Liver (tissue), 9 donors: ENCODE data around the gene MKRN3. TPM values are rescaled to one million over a fixed set of nuclear protein-coding genes. Genes with fewer than 3 reads are reported as not detected.

Experiments used
- DNase-seq: peaks from one replicate; pipeline ENCODE4 v3.0.0-alpha.2; 2017; ENCODE audit warnings: low spot score
- H3K27ac ChIP-seq, 2 donors: one replicate each; pipeline ENCODE4 v1.7.0; 2013; ENCODE audit warnings: inconsistent platforms in 2 of 2, low read length in 2 of 2, control low read depth in 1 of 2, low read depth in 1 of 2, mild to moderate bottlenecking in 1 of 2
- H3K27me3 ChIP-seq, 4 donors: one replicate each; pipeline versions ENCODE4 v1.6.1 to v1.7.0; 2013; ENCODE audit warnings: low read length in 3 of 4, inconsistent platforms in 1 of 4, mild to moderate bottlenecking in 1 of 4, moderate library complexity in 1 of 4; ENCODE audit not compliant: control insufficient read depth in 4 of 4, insufficient read depth in 4 of 4
- H3K36me3 ChIP-seq, 4 donors: one replicate each; pipeline versions ENCODE4 v1.6.1 to v1.7.0; 2013; ENCODE audit warnings: low read length in 3 of 4, mild to moderate bottlenecking in 3 of 4, low read depth in 1 of 4, moderate library complexity in 1 of 4; ENCODE audit not compliant: control insufficient read depth in 4 of 4, insufficient read depth in 3 of 4
- H3K4me1 ChIP-seq, 4 donors: one replicate each; pipeline versions ENCODE4 v1.6.1 to v1.7.0; 2013; ENCODE audit warnings: low read length in 3 of 4, mild to moderate bottlenecking in 3 of 4, moderate library complexity in 1 of 4; ENCODE audit not compliant: control insufficient read depth in 4 of 4, insufficient read depth in 4 of 4
- H3K4me3 ChIP-seq, 3 donors: one replicate each; pipeline versions ENCODE4 v1.6.1 to v1.7.0; 2013; ENCODE audit warnings: low read length in 3 of 3, control low read depth in 1 of 3, low read depth in 1 of 3, mild to moderate bottlenecking in 1 of 3
- H3K9ac ChIP-seq, 2 donors: one replicate each; pipeline ENCODE4 v1.7.0; 2013; ENCODE audit warnings: low read length in 2 of 2, mild to moderate bottlenecking in 2 of 2, moderate library complexity in 2 of 2, control low read depth in 1 of 2, low read depth in 1 of 2
- H3K9me3 ChIP-seq, 4 donors: one replicate each; pipeline versions ENCODE4 v1.6.1 to v1.7.0; 2013; ENCODE audit warnings: low read length in 3 of 4; ENCODE audit not compliant: control insufficient read depth in 4 of 4
- EGR1 ChIP-seq, 2 donors: IDR thresholded peaks; 2 replicates each; pipeline ENCODE4 v1.6.1; 2016 to 2018; ENCODE audit warnings: antibody characterized with exemption in 2 of 2, low read depth in 2 of 2
- FOXA2 ChIP-seq: IDR thresholded peaks from 2 replicates; pipeline ENCODE4 v1.6.1; 2016; ENCODE audit warnings: antibody characterized with exemption
- GABPA ChIP-seq, 2 donors: IDR thresholded peaks in 1 of 2; conservative IDR thresholded peaks in 1 of 2; 2 replicates each; pipeline ENCODE4 v1.6.1; 2016; ENCODE audit warnings: antibody characterized with exemption in 2 of 2, mild to moderate bottlenecking in 1 of 2, moderate library complexity in 1 of 2
- HNF4G ChIP-seq: IDR thresholded peaks from 2 replicates; pipeline ENCODE4 v1.6.1; 2016; ENCODE audit warnings: antibody characterized with exemption
- NR2F2 ChIP-seq: IDR thresholded peaks from 2 replicates; pipeline ENCODE4 v1.6.1; 2016; ENCODE audit warnings: antibody characterized with exemption
- RAD21 ChIP-seq, 2 donors: IDR thresholded peaks; 2 replicates each; pipeline ENCODE4 v1.6.1; 2016; ENCODE audit warnings: antibody characterized with exemption in 2 of 2, mild to moderate bottlenecking in 2 of 2
- SP1 ChIP-seq: IDR thresholded peaks from 2 replicates; pipeline ENCODE4 v1.6.1; 2018; ENCODE audit warnings: antibody characterized with exemption, mild to moderate bottlenecking
- TAF1 ChIP-seq: conservative IDR thresholded peaks from 2 replicates; pipeline ENCODE4 v1.6.1; 2016; ENCODE audit warnings: antibody characterized with exemption, mild to moderate bottlenecking
- YY1 ChIP-seq: IDR thresholded peaks from 2 replicates; pipeline ENCODE4 v1.6.1; 2016; ENCODE audit warnings: antibody characterized with exemption, mild to moderate bottlenecking
- WGBS: extraction: QIAGEN DNeasy Blood & Tissue Kit; methylation state at CpG from one replicate; pipeline ENCODE4 v1.1.7; 2013; 5-methylcytosine and 5-hydroxymethylcytosine counted together
- polyA plus RNA-seq, 2 donors: library from polyadenylated mRNA; stranded (reverse) in 1 of 2; unstranded in 1 of 2; fragments of 200-250 nt in 1 of 2; fragments of >200 nt in 1 of 2; fragmentation: Nextera tagmentation in 1 of 2; extraction: Ambion mirVana in 1 of 2; gene quantifications; one replicate each; pipeline versions ENCODE4 v1.2.1 to v1.2.3, GENCODE V29; 2013 to 2015
- total RNA-seq, 2 donors: library from RNA; depleted of rRNA; stranded (reverse); fragments of >200 nt; gene quantifications; one replicate each; pipeline ENCODE4 v1.2.3, GENCODE V29; 2014
- TF ChIP-seq, protein P1 (sequence below): fragments of 150-350 bp; IDR thresholded peaks from 2 replicates; pipeline ENCODE4 v1.5.1; 2017; ENCODE audit warnings: improper control_type of control experiment, low read depth, low read length; ENCODE audit not compliant: missing input control
- TF ChIP-seq, protein P2 (sequence below): IDR thresholded peaks from 2 replicates; pipeline ENCODE4 v1.6.1; 2016; ENCODE audit warnings: antibody characterized with exemption, mild to moderate bottlenecking
- TF ChIP-seq, protein P3 (sequence below): IDR thresholded peaks from 2 replicates; pipeline ENCODE4 v1.6.1; 2016; ENCODE audit warnings: antibody characterized with exemption
- donor health status: healthy.
- donor health status: healthy.
- donor health status: healthy.
- donor health status: healthy.
- donor health status: healthy.

The MKRN3 gene
- total RNA-seq = under 1 TPM in 1 of 2 donors, not detected in 1; 0.59 TPM
- not detected for polyA plus RNA-seq

DNA sequence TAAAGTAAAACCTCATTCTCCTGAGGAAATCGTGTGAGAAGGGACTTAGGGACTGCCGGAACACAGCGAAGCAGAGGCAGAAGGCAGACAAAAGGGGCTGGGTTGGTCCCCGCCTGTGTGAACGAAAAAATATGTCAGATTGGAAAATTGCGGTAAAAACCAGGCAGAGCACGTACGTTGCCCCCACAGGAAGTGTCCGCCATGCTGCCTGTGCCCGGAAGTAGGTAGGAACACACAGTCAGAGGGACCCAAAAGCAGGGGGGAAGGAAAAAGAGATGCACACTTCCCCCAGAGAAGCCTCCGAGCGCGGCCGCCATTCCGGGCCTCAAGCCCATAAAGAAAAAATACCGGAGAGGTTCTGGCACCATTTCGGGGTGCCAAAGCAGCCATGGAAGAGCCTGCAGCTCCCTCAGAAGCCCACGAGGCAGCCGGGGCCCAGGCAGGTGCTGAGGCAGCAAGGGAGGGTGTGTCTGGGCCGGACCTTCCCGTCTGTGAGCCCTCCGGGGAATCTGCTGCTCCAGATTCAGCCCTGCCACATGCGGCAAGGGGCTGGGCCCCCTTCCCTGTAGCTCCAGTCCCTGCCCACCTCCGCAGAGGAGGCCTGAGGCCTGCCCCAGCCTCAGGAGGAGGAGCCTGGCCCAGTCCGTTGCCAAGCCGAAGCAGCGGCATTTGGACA is at the start of gene MKRN3:
Gene MKRN3 (plus strand): TSS at position 280 of the 676 bp plus-strand sequence. CDS start 109 bp downstream, at position 389.
- Histone ChIP-seq H3K9ac (no peak within 1 kb of the TSS), H3K36me3 (no peaks in the 10 kb centered on the region), H3K4me1 (no peaks in the 10 kb centered on the region), H3K27ac (no peak within 1 kb of the TSS), H3K4me3 (peak within 1 kb of the TSS in 1 of 3 donors; percentile 11), H3K27me3 (peaks cover 0 to 6% (median 3%) of the 10 kb centered on the region in 4 donors), H3K9me3 (peaks cover 0 to 5% (median 2%) of the 10 kb centered on the region in 4 donors)
- TF ChIP-seq GABPA (IDR thresholded peaks at IDR 0.05 in 1 of 2, conservative IDR thresholded peaks at IDR 0.05 in 1 of 2) (peak; percentile 69 to 75), NR2F2 (no peak), RAD21 (IDR thresholded peaks at IDR 0.05) (no peak), TAF1 (no peak), FOXA2 (no peak), HNF4G (no peak), EGR1 (IDR thresholded peaks at IDR 0.05; ENCODE audit: low read depth in 2 of 2) (no peak), YY1 (no peak)
- TF ChIP-seq, protein P1, sequence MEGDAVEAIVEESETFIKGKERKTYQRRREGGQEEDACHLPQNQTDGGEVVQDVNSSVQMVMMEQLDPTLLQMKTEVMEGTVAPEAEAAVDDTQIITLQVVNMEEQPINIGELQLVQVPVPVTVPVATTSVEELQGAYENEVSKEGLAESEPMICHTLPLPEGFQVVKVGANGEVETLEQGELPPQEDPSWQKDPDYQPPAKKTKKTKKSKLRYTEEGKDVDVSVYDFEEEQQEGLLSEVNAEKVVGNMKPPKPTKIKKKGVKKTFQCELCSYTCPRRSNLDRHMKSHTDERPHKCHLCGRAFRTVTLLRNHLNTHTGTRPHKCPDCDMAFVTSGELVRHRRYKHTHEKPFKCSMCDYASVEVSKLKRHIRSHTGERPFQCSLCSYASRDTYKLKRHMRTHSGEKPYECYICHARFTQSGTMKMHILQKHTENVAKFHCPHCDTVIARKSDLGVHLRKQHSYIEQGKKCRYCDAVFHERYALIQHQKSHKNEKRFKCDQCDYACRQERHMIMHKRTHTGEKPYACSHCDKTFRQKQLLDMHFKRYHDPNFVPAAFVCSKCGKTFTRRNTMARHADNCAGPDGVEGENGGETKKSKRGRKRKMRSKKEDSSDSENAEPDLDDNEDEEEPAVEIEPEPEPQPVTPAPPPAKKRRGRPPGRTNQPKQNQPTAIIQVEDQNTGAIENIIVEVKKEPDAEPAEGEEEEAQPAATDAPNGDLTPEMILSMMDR = no peak
- DNase-seq = no peak
- WGBS = 81% methylated on average over 27 of the region's 27 CpGs

DNA sequence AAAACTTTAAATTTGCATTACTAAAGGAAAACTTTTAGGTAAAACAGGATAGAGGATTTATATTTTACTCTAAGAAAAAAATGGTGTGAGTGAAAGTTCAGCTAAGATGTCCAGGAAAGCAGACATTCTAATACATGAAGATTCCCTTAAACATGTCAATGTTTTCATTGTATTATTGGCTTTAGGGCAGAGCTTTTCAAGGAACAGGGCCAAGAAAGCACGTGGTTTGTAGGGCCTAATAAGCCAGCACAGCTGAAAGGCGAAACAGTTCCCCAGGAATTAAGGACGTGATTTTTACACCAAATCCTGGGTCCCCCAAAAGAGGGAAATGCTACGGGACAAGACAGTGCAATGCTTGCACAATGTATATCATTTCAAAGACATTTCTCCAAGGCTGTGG is 48.6 kb upstream of the MKRN3 start:
- H3K4me3 ChIP-seq = no peak overlapping the region
- 73% methylated on average over 4 of the region's 4 CpGs for WGBS
- no peaks in the 10 kb centered on the region for H3K27me3 ChIP-seq
- H3K27ac ChIP-seq = no peak overlapping the region
- TF ChIP-seq SP1 (no peak), TAF1 (no peak), FOXA2 (no peak)
- TF ChIP-seq, protein P2, sequence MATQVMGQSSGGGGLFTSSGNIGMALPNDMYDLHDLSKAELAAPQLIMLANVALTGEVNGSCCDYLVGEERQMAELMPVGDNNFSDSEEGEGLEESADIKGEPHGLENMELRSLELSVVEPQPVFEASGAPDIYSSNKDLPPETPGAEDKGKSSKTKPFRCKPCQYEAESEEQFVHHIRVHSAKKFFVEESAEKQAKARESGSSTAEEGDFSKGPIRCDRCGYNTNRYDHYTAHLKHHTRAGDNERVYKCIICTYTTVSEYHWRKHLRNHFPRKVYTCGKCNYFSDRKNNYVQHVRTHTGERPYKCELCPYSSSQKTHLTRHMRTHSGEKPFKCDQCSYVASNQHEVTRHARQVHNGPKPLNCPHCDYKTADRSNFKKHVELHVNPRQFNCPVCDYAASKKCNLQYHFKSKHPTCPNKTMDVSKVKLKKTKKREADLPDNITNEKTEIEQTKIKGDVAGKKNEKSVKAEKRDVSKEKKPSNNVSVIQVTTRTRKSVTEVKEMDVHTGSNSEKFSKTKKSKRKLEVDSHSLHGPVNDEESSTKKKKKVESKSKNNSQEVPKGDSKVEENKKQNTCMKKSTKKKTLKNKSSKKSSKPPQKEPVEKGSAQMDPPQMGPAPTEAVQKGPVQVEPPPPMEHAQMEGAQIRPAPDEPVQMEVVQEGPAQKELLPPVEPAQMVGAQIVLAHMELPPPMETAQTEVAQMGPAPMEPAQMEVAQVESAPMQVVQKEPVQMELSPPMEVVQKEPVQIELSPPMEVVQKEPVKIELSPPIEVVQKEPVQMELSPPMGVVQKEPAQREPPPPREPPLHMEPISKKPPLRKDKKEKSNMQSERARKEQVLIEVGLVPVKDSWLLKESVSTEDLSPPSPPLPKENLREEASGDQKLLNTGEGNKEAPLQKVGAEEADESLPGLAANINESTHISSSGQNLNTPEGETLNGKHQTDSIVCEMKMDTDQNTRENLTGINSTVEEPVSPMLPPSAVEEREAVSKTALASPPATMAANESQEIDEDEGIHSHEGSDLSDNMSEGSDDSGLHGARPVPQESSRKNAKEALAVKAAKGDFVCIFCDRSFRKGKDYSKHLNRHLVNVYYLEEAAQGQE = no peak
- TF ChIP-seq, protein P3, sequence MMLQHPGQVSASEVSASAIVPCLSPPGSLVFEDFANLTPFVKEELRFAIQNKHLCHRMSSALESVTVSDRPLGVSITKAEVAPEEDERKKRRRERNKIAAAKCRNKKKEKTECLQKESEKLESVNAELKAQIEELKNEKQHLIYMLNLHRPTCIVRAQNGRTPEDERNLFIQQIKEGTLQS = no peak
- H3K9ac ChIP-seq = no peak overlapping the region
- no peak for DNase-seq
- no peaks in the 10 kb centered on the region for H3K4me1 ChIP-seq
- no peaks in the 10 kb centered on the region for H3K36me3 ChIP-seq
- H3K9me3 ChIP-seq = no peaks in the 10 kb centered on the region
